Muscle layer of duodenum (tissue), 2 donors: ENCODE data around the gene WIF1.

Source experiments
- H3K27ac ChIP-seq: one replicate; pipeline ENCODE4 v1.7.0; 2013; ENCODE audit warnings: mild to moderate bottlenecking, low read length
- H3K27me3 ChIP-seq: one replicate; pipeline ENCODE4 v1.7.0; 2013; ENCODE audit warnings: low read depth, mild to moderate bottlenecking, control low read depth, low read length
- H3K36me3 ChIP-seq, 2 donors: one replicate each; pipeline ENCODE4 v1.7.0; 2013; ENCODE audit warnings: low read length in 2 of 2, control low read depth in 1 of 2, mild to moderate bottlenecking in 1 of 2; ENCODE audit not compliant: insufficient read depth in 2 of 2, control insufficient read depth in 1 of 2
- H3K4me1 ChIP-seq, 2 donors: one replicate each; pipeline ENCODE4 v1.7.0; 2013; ENCODE audit warnings: low read length in 2 of 2, mild to moderate bottlenecking in 2 of 2, control low read depth in 1 of 2, moderate library complexity in 1 of 2; ENCODE audit not compliant: insufficient read depth in 2 of 2, control insufficient read depth in 1 of 2
- H3K4me3 ChIP-seq, 2 donors: one replicate each; pipeline ENCODE4 v1.7.0; 2013; ENCODE audit warnings: low read length in 2 of 2, low read depth in 1 of 2, mild to moderate bottlenecking in 1 of 2
- H3K9me3 ChIP-seq, 2 donors: one replicate each; pipeline ENCODE4 v1.7.0; 2013; ENCODE audit warnings: low read length in 2 of 2, control low read depth in 1 of 2, mild to moderate bottlenecking in 1 of 2; ENCODE audit not compliant: control insufficient read depth in 1 of 2
- donor health status: healthy.

WIF1 gene

DNA sequence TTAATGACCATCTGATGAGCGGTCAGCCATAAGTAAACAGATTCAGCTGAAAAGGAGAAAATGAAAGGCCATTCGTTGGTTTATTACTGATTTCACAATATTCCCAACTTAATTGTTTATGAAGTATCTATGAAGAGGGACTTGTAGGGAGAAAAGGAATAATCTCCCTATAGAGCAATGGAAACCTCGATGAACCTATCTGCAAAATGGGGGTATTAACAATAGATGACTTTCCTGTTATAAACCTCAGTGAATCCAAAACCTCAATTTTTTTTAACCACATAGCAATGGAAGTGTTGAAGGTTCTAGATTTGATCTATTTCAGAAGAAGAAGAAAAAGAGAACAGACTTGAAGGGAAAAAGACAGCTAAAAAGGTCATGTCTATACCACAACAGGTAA lies 2.0 kb downstream of the WIF1 start:
- Histone ChIP-seq H3K4me3 (no peak overlapping the region), H3K27me3 (peaks cover 18% of the 10 kb centered on the region), H3K4me1 (peaks cover 0 to 12% of the 10 kb centered on the region in 2 donors), H3K36me3 (no peaks in the 10 kb centered on the region), H3K27ac (no peak overlapping the region), H3K9me3 (no peaks in the 10 kb centered on the region)

DNA sequence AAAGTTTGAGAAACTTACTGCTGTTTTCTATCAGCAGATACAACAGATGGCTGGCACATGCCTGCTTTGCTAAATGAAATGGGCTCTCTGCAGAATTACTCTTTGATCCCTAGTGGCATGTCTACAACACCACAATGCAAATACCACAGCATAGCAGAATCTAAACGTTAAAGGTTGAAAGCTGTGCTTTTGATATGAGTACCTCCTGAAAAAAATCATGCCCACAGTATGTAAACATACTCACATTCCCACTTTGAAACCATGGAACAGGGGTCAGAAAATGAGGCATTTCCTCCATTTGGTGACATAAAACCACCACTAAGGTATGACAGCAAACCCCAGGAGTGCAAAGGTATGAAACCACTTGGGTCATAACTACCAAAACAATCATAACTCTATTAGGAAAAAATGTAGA lies 7.5 kb downstream of the WIF1 start:
- Histone ChIP-seq H3K27me3 (peaks cover 3% of the 10 kb centered on the region), H3K36me3 (no peaks in the 10 kb centered on the region), H3K27ac (no peak overlapping the region), H3K4me1 (no peaks in the 10 kb centered on the region), H3K9me3 (no peaks in the 10 kb centered on the region), H3K4me3 (no peak overlapping the region)

DNA sequence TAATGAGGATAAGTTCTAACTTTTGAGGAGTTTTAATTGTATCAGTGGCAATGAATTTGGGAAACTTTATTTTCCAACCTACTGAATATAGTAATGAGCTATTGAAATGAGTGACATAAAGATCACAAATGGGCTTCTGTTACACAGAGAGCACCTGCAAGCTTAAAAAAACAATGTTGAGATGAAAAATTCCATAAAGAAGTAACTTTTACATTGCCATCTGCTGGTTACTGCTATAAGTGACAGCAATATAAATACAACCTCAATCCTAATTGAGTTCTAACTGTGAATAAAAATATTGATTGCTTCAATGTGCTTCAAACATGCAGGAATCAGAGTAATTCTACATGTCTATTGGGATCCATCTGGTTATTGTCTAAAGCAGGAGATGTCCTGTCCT lies 14.2 kb downstream of the WIF1 start:
- Histone ChIP-seq H3K4me3 (no peak overlapping the region), H3K9me3 (no peaks in the 10 kb centered on the region)

DNA sequence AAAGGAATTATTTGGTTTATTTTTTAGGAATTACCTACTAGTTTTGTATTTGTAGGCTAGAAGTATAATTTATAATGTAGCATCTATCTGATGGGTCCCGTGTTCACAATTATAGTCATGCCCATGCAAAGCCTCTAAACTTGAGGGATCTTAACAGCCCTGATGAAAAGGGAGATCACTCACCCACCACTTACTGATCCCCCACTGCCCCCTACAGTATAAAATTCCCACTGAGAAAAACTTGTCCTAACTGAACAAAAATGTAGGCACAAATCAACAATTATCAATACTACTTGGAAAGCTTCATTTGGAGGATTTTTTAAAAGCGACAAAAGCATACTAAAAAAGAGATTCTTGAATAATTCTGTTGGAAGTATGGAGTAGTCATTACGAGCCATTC lies 21.0 kb downstream of the WIF1 start:
- no peaks in the 10 kb centered on the region for H3K27me3 ChIP-seq
- no peaks in the 10 kb centered on the region for H3K4me1 ChIP-seq
- H3K27ac ChIP-seq: no peak overlapping the region
- H3K36me3 ChIP-seq: no peaks in the 10 kb centered on the region
- no peak overlapping the region for H3K4me3 ChIP-seq
- no peaks in the 10 kb centered on the region for H3K9me3 ChIP-seq

More for the DNA sequence above, 14.2 kb downstream of the WIF1 start:
- H3K27ac ChIP-seq: no peak overlapping the region
- peaks cover 3% of the 10 kb centered on the region for H3K27me3 ChIP-seq
- no peaks in the 10 kb centered on the region for H3K4me1 ChIP-seq
- no peaks in the 10 kb centered on the region for H3K36me3 ChIP-seq

DNA sequence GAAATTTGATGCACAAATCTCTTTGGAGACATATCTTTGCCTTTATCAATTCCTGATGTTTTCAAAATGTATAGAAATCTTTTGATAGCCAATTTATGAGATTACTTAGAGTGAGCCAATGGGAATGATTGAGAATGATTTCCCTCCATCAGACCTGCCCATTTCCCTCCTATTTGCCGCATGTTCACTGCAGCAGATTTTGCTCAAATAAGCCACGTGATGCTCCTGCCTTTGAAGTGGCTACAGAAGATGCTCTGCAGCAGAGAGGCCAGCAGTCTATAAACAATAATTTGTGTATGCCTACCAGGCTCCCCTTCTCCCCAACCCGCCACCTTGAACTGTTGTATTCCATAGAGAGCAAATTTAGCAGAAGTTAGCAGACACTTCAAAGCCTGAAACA lies 21.9 kb downstream of the WIF1 start:
- no peaks in the 10 kb centered on the region for H3K27me3 ChIP-seq
- H3K27ac ChIP-seq: no peak overlapping the region
- H3K4me3 ChIP-seq: no peak overlapping the region
- no peaks in the 10 kb centered on the region for H3K4me1 ChIP-seq
- no peaks in the 10 kb centered on the region for H3K36me3 ChIP-seq
- H3K9me3 ChIP-seq: no peaks in the 10 kb centered on the region

DNA sequence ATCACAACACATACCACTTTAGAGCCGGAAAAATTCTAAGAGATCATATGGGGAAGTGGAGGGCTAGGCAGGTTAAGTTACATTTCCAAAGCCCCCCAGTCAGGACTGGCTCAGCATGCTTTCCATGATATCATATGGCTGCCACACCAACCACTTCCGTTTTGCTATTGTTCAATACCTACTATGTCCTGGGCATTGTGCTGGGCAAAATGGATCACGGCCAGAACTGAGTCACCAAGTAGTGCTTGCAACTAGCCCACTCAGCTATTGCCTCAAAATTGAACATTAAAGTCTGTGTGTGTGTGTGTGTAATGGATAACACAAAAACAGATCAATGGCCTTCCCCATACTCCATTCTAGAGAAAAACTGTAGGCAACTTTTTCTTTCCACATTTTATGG lies 22.7 kb downstream of the WIF1 start:
- no peaks in the 10 kb centered on the region for H3K4me1 ChIP-seq
- H3K9me3 ChIP-seq: no peaks in the 10 kb centered on the region
- no peak overlapping the region for H3K27ac ChIP-seq
- no peak overlapping the region for H3K4me3 ChIP-seq
- no peaks in the 10 kb centered on the region for H3K36me3 ChIP-seq
- no peaks in the 10 kb centered on the region for H3K27me3 ChIP-seq

DNA sequence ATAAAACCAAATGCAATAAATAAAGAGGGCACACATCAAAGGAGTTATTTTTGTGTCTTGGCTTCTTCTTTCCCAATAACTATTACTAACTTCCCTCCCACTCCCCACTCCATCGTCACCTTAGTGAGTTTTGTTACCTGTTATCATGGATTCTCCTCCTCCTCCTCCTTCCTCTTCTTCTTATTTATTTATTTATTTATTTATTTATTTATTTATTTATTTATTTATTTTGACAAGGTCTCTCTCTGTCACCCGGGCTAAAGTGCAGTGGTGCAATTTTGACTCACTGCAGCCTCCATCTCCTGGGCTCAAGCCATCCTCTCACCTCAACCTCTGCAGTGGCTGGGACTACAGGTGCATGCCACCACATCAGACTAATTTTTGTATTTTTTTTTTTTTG lies 26.4 kb downstream of the WIF1 start:
- no peaks in the 10 kb centered on the region for H3K27me3 ChIP-seq

DNA sequence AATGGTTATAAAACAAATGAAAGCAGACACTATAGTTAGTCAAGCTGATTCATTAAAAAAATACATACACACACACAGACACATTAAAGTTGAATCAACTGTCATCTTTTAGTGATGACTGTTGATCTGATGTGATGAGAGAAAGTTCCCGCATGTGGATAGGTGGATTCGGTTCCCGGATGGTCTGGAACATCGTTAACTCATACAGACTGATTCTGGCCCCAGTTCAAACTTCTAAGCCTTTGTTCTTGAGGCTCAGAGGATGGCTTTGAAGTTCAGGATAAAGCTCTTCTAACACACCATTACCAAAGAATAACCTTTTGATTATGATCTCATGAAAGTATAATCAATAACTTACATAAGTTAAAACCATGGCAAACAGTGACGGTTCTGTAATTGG lies 27.5 kb downstream of the WIF1 start:
- H3K4me3 ChIP-seq: no peak overlapping the region
- no peak overlapping the region for H3K27ac ChIP-seq
- H3K36me3 ChIP-seq: no peaks in the 10 kb centered on the region
- H3K9me3 ChIP-seq: no peaks in the 10 kb centered on the region
- no peaks in the 10 kb centered on the region for H3K4me1 ChIP-seq
- no peaks in the 10 kb centered on the region for H3K27me3 ChIP-seq

More for the DNA sequence above, 26.4 kb downstream of the WIF1 start:
- Histone ChIP-seq H3K4me3 (no peak overlapping the region), H3K4me1 (no peaks in the 10 kb centered on the region), H3K36me3 (no peaks in the 10 kb centered on the region), H3K27ac (no peak overlapping the region), H3K9me3 (no peaks in the 10 kb centered on the region)

DNA sequence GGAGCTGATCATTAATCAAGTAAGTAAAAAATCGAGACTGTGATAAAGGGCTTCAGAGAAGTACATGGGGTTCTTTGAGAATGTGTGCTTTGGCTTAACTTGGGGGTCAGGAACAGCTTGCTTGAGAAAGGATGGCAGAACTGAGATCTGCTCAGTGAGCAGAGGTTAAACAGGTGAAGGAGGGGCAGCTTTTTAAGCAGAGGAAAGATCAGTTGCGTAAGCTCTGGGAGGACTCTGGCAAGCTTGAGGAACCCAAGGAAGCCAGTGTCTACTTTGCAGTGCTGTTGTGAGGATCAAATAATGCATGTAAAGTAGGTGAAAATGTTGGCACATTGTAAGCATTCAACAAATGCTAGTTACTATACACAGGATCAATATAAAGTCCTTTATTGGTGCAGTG lies 30.6 kb downstream of the WIF1 start:
- Histone ChIP-seq H3K4me3 (no peak overlapping the region), H3K9me3 (no peaks in the 10 kb centered on the region), H3K27ac (no peak overlapping the region), H3K4me1 (no peaks in the 10 kb centered on the region), H3K27me3 (no peaks in the 10 kb centered on the region), H3K36me3 (no peaks in the 10 kb centered on the region)

DNA sequence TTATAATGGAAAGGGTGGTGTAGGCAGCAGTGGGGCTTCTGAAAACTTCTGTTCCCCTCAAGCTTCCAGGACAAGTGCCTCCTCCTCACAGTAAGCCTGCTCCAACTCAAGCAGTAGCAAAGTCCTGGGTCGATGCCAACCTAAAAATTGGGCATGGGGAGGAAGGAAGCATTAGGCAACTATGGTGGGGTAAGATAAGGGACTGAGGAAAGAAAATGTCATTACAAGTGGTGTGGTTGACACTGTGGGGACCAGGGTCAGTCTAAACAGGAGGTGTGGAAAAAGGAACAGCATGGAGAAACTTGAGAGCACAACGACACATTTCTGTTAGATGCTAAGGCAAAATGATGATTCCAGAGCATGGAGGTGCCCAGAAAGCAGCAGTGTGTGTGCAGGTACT lies 34.9 kb downstream of the WIF1 start:
- Histone ChIP-seq H3K4me3 (no peak overlapping the region), H3K4me1 (no peaks in the 10 kb centered on the region), H3K27me3 (no peaks in the 10 kb centered on the region), H3K36me3 (no peaks in the 10 kb centered on the region), H3K27ac (no peak overlapping the region), H3K9me3 (no peaks in the 10 kb centered on the region)

DNA sequence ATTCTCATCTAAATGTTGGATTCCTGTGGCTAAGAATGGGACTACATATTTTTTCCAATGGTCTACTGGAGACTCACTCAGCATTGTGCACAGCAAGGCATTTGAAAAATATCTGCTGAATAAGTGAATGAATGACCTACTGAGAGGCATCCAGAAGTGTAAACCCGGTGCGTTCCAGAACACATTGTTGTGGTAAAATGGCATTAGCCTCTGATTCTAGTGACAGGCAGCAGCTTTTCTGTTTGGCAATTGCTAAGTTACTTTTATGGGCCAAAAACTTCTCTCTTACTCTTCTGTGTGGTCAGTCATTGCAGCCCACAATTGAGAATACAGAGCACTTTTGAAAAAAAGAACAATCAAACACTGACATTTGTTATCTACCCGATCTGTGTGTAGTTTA lies 36.5 kb downstream of the WIF1 start:
- Histone ChIP-seq H3K4me3 (no peak overlapping the region), H3K27ac (no peak overlapping the region), H3K36me3 (no peaks in the 10 kb centered on the region), H3K4me1 (no peaks in the 10 kb centered on the region), H3K27me3 (no peaks in the 10 kb centered on the region), H3K9me3 (no peaks in the 10 kb centered on the region)

DNA sequence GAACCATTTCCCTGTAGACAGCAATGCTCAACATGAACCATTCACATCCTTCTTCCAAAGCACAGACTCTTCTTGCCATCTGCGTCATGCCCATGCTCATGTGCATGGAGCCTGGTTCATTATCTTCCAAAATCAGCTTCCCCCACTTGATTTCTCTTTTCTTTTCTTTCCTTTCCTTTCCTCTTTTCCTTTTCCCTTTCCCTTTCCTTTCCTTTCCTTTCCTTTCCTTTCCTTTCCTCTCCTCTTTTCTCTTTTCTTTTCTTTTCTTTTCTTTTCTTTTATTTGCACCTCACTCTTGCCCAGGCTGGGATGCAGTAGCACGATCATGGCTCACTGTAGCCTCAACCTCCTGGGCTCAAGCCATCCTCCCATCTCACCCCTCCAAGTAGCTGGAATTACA lies 37.5 kb downstream of the WIF1 start:
- no peaks in the 10 kb centered on the region for H3K4me1 ChIP-seq
- no peaks in the 10 kb centered on the region for H3K9me3 ChIP-seq
- no peaks in the 10 kb centered on the region for H3K27me3 ChIP-seq
- no peaks in the 10 kb centered on the region for H3K36me3 ChIP-seq
- no peak overlapping the region for H3K27ac ChIP-seq
- H3K4me3 ChIP-seq: no peak overlapping the region
